Sigmoid colon (tissue), 7 donors: ENCODE results near the gene TM4SF5. TPM values are rescaled to one million over a fixed set of nuclear protein-coding genes. Genes with fewer than 3 reads are reported as not detected.

ENCODE experiments used
- DNase-seq: peaks from one replicate; pipeline ENCODE4 v3.0.0-alpha.2; 2019
- H3K27ac ChIP-seq, 4 donors: fragments of 200-600 bp; sonication (generic); one replicate each; pipeline ENCODE4 v1.5.1; 2016 to 2019; ENCODE audit warnings: mild to moderate bottlenecking in 1 of 4
- H3K27me3 ChIP-seq, 3 donors: fragments of 200-600 bp; sonication (generic); one replicate each; pipeline ENCODE4 v1.5.1; 2019; ENCODE audit warnings: mild to moderate bottlenecking in 1 of 3
- H3K36me3 ChIP-seq, 4 donors: fragments of 200-600 bp; sonication (generic); one replicate each; pipeline ENCODE4 v1.5.1; 2016 to 2019
- H3K4me1 ChIP-seq, 4 donors: fragments of 200-600 bp; sonication (generic); one replicate each; pipeline ENCODE4 v1.5.1; 2017 to 2019
- H3K4me3 ChIP-seq, 4 donors: fragments of 200-600 bp; sonication (generic); one replicate each; pipeline ENCODE4 v1.5.1; 2017 to 2019; ENCODE audit warnings: mild to moderate bottlenecking in 2 of 4, moderate library complexity in 1 of 4
- H3K9me3 ChIP-seq, 4 donors: fragments of 200-600 bp in 3 of 4; sonication (generic) in 3 of 4; one replicate each; pipeline versions ENCODE4 v1.5.1 to v1.6.1; 2013 to 2019
- CTCF ChIP-seq, 4 experiments: fragments of 450-650 bp in 3 of 4; fragments of 200-600 bp in 1 of 4; IDR thresholded peaks; one replicate each; pipeline ENCODE4 v1.5.1; 2016 to 2019; ENCODE audit warnings: antibody characterized with exemption in 4 of 4, mild to moderate bottlenecking in 3 of 4, moderate library complexity in 2 of 4
- EP300 ChIP-seq, 4 donors: sonication (generic); formaldehyde crosslinking; IDR thresholded peaks; one replicate each; pipeline ENCODE4 v1.6.1; 2017; ENCODE audit warnings: antibody characterized with exemption in 4 of 4
- POLR2A ChIP-seq, 2 donors: fragments of 450-650 bp; IDR thresholded peaks; one replicate each; pipeline ENCODE4 v1.6.1; 2016; ENCODE audit warnings: antibody characterized with exemption in 2 of 2, mild to moderate bottlenecking in 2 of 2, moderate library complexity in 2 of 2
- POLR2AphosphoS5 ChIP-seq, 4 donors: sonication (generic); formaldehyde crosslinking; IDR thresholded peaks; one replicate each; pipeline ENCODE4 v1.6.1; 2017; ENCODE audit warnings: antibody characterized with exemption in 4 of 4
- WGBS, 2 donors: extraction: QIAGEN DNeasy Blood & Tissue Kit; methylation state at CpG; one replicate each; pipeline ENCODE4 v1.1.7; 2013; 5-methylcytosine and 5-hydroxymethylcytosine counted together
- intact Hi-C: fragments of 100-400 bp; cut with DNase I; formaldehyde crosslinking; loops from one replicate; pipeline ENCODE4 v1.15.1; 2023
- polyA plus RNA-seq, 3 donors: library from polyadenylated mRNA; stranded (reverse); fragments of 200-250 nt; gene quantifications; one replicate each; pipeline ENCODE4 v1.2.3, GENCODE V29; 2013
- total RNA-seq, 4 donors: library from RNA; depleted of rRNA; stranded (reverse); fragments of >200 nt; gene quantifications; one replicate each; pipeline ENCODE4 v1.1.0, GENCODE V29; 2016
- donor health status: healthy with polysubstance abuse.
- donor health status: Bipolar disorder and iron deficiency.
- donor health status: healthy.

Gene TM4SF5
- total and polyA plus RNA-seq, 7 donors: 7.8 to 19.2 (median 11.1) TPM; not detected in 4

GRCh38 chr17:4739122-4740024 is 32.3 kb upstream of the TM4SF5 start, which contains the start of the genes CXCL16 and ZMYND15:
Gene CXCL16, minus strand, starts transcription at chr17:4739928. Its CDS starts 589 bp downstream, at chr17:4739339.
Gene ZMYND15, plus strand, starts transcription at chr17:4739833. Its CDS starts 716 bp downstream, at chr17:4740549.
- peaks cover 0 to 12% (median 4%) of the 10 kb centered on the region in 3 donors for H3K27me3 ChIP-seq
- TF ChIP-seq EP300 (IDR thresholded peaks at IDR 0.05): no peak
- TF ChIP-seq POLR2AphosphoS5 (IDR thresholded peaks at IDR 0.05): no peak
- peak in 1 of 2 donors; percentile 11 for TF ChIP-seq POLR2A (IDR thresholded peaks at IDR 0.05)
- peak; percentile 77 for DNase-seq
- no peaks in the 10 kb centered on the region for H3K9me3 ChIP-seq
- intact Hi-C loops: loop anchor here (2.0 kb wide), 2 partner anchors 47 to 149 kb away; partner anchors contain the start of gene VMO1
- peak within 1 kb of the TSS; percentile 60 to 71 (median 64) for H3K27ac ChIP-seq
- no peaks in the 10 kb centered on the region for H3K36me3 ChIP-seq
- H3K4me3 ChIP-seq: peak within 1 kb of the TSS; percentile 63 to 70 (median 67)
- 1% methylated on average over 100 of the region's 100 CpGs for WGBS, 2 donors
- peaks cover 0 to 17% (median 11%) of the 10 kb centered on the region in 4 donors for H3K4me1 ChIP-seq

GRCh38 chr17:4740025-4740351 is 31.7 kb upstream of the TM4SF5 start:
- no peaks in the 10 kb centered on the region for H3K9me3 ChIP-seq
- WGBS, 2 donors: 3 to 15% methylated on average over 13 of the region's 13 CpGs
- DNase-seq: no peak
- H3K27ac ChIP-seq: peak overlapping the region in 3 of 4 donors; percentile 60 to 68 (median 60)
- no peak for TF ChIP-seq POLR2AphosphoS5 (IDR thresholded peaks at IDR 0.05)
- TF ChIP-seq POLR2A (IDR thresholded peaks at IDR 0.05): no peak
- no peak for TF ChIP-seq EP300 (IDR thresholded peaks at IDR 0.05)
- no peak for TF ChIP-seq CTCF (IDR thresholded peaks at IDR 0.05)
- H3K4me1 ChIP-seq: peaks cover 0 to 17% (median 11%) of the 10 kb centered on the region in 4 donors
- H3K36me3 ChIP-seq: no peaks in the 10 kb centered on the region
- H3K4me3 ChIP-seq: peak overlapping the region; percentile 63 to 70 (median 67)
- intact Hi-C loops: no loop called here
- H3K27me3 ChIP-seq: peaks cover 0 to 18% (median 10%) of the 10 kb centered on the region in 3 donors

GRCh38 chr17:4740584-4740983 is 31.1 kb upstream of the TM4SF5 start:
- TF ChIP-seq EP300 (IDR thresholded peaks at IDR 0.05): no peak
- TF ChIP-seq POLR2A (IDR thresholded peaks at IDR 0.05): no peak
- no peak for TF ChIP-seq CTCF (IDR thresholded peaks at IDR 0.05)
- TF ChIP-seq POLR2AphosphoS5 (IDR thresholded peaks at IDR 0.05): no peak
- 94 to 97% methylated on average over 8 of the region's 8 CpGs for WGBS, 2 donors
- peaks cover 5 to 24% (median 16%) of the 10 kb centered on the region in 3 donors for H3K27me3 ChIP-seq
- peaks cover 0 to 19% (median 14%) of the 10 kb centered on the region in 4 donors for H3K4me1 ChIP-seq
- intact Hi-C loops: no loop called here
- H3K9me3 ChIP-seq: no peaks in the 10 kb centered on the region
- H3K4me3 ChIP-seq: no peak overlapping the region
- DNase-seq: no peak
- no peak overlapping the region for H3K27ac ChIP-seq
- H3K36me3 ChIP-seq: no peaks in the 10 kb centered on the region

GRCh38 chr17:4741544-4741943 is 30.1 kb upstream of the TM4SF5 start:
- no peak for TF ChIP-seq POLR2AphosphoS5 (IDR thresholded peaks at IDR 0.05)
- TF ChIP-seq CTCF (IDR thresholded peaks at IDR 0.05): no peak
- no peak for TF ChIP-seq EP300 (IDR thresholded peaks at IDR 0.05)
- TF ChIP-seq POLR2A (IDR thresholded peaks at IDR 0.05): no peak
- whole genome bisulfite sequencing, 2 donors: 92 to 97% methylated on average over 8 of the region's 8 CpGs

GRCh38 chr17:4742133-4742532 is 29.6 kb upstream of the TM4SF5 start:
- intact Hi-C loops: no loop called here
- Histone ChIP-seq H3K36me3 (no peaks in the 10 kb centered on the region), H3K9me3 (no peaks in the 10 kb centered on the region), H3K4me1 (peaks cover 0 to 21% (median 14%) of the 10 kb centered on the region in 4 donors), H3K27ac (no peak overlapping the region), H3K27me3 (peaks cover 7 to 36% (median 27%) of the 10 kb centered on the region in 3 donors), H3K4me3 (no peak overlapping the region)
- TF ChIP-seq EP300 (IDR thresholded peaks at IDR 0.05): no peak
- no peak for TF ChIP-seq POLR2AphosphoS5 (IDR thresholded peaks at IDR 0.05)
- no peak for TF ChIP-seq POLR2A (IDR thresholded peaks at IDR 0.05)
- no peak for TF ChIP-seq CTCF (IDR thresholded peaks at IDR 0.05)
- no peak for DNase-seq
- WGBS, 2 donors: 93 to 96% methylated on average over 9 of the region's 9 CpGs

More at GRCh38 chr17:4741544-4741943, 30.1 kb upstream of the TM4SF5 start:
- Histone ChIP-seq H3K27me3 (peaks cover 7 to 34% (median 25%) of the 10 kb centered on the region in 3 donors), H3K36me3 (no peaks in the 10 kb centered on the region), H3K4me1 (peaks cover 0 to 21% (median 14%) of the 10 kb centered on the region in 4 donors), H3K27ac (no peak overlapping the region), H3K4me3 (no peak overlapping the region), H3K9me3 (no peaks in the 10 kb centered on the region)
- no peak for DNase-seq
- intact Hi-C loops: no loop called here
